GM21825 (cell line): ENCODE measurements around the gene BRINP3.
"Not testable (repeated sequence)": the region's sequence is repeated elsewhere in the genome, so short reads cannot be mapped to it uniquely, and the experiment has no call there.

Source experiments
- ATAC-seq: cut with Tn5 transposase; IDR thresholded peaks from one replicate; pipeline ENCODE4 v1.9.1; 2021; ENCODE audit warnings: mild to moderate bottlenecking, moderate library complexity; ENCODE audit not compliant: unreplicated experiment

The BRINP3 gene

GRCh38 chr1:190126728-190127127 is 350.9 kb downstream of the BRINP3 start:
- no peak for ATAC-seq

DNA sequence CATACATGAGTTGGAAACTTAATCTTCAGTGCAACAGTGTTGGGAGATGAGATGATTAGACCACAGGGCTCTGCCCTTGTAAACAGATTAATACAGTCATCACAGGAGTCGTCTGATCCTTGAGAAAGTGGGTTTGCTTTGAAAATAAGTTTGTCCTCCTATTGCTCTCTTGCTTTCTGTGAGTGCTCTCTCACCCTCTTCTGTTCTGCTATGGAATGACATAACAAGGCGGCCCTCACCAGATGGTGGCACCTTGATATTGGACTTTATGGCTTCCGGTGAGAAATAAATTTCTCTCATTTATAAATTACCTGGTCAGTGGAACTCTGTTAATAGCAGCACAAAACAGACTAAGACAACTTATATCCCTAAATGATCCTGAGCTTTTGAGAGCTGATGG is 353.6 kb downstream of the BRINP3 start:
- no peak for ATAC-seq

DNA sequence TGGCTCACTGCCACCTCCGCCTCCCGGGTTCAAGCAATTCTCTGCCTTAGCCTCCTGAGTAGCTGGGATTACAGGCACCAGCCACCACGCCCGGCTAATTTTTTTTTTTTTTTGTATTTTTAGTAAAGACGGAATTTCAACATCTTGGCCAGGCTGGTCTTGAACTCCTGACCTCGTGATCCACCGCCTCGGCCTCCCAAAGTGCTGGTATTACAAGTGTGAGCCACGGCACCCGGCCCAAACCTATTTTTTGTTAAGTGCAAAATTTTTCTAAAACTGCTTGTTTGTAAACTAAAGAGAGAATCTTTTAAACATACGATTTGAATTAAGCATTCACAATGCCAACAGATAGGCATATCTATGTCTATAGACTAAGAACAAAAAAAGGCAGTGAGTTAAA is 357.1 kb downstream of the BRINP3 start:
- ATAC-seq: not testable (repeated sequence)

DNA sequence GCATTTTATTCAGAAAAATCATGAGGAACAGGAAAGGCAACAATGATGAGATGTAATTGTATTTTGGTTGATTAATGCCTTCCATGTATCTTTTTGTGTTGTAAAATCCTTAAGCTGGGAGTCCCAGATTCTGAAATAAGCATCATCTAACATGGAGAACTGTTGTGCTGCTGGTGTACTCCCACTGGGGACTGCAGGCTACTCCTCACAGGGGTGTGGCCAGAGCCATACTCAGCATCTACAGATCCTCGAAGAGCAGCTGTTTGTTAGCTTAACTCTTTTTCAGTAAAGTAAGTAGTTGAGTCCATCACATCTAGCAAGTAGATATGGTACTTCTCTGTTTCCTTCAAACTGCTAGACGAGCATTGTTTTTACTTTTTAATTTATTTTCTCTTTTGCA is 358.0 kb downstream of the BRINP3 start:
- no peak for ATAC-seq

GRCh38 chr1:190116921-190117320 is 360.7 kb downstream of the BRINP3 start:
- ATAC-seq: no peak

GRCh38 chr1:190104961-190105360 is 372.7 kb downstream of the BRINP3 start:
- no peak for ATAC-seq

DNA sequence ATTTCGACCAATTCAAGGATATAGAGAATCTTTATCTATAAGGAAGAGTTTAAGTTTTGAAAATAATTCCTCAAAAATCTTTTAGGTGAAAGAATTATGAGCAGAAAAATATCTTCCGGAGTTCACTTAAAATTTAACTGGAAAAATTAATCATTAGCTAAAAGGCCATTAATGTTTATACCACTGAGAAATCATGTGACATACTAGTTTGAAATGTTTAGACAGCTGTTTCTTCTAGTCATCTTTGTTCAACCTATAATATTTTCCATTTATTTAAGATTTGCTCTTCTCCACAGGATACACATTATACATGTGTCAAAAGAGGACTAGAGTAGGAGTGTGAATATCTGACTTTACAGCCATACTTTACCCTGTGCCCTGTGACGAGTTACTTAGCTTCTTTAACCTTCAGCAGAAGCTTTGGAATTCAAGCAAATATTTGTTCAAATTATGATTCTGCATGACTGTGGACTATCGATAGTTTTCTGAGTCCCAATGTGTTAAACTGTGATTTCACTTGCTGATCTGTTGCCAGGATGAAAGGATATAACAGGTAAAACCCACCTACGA is 374.8 kb downstream of the BRINP3 start:
- ATAC-seq: no peak

- no peak for ATAC-seq
Measured at GRCh38 chr1:190101756-190102155, 375.9 kb downstream of the BRINP3 start.

DNA sequence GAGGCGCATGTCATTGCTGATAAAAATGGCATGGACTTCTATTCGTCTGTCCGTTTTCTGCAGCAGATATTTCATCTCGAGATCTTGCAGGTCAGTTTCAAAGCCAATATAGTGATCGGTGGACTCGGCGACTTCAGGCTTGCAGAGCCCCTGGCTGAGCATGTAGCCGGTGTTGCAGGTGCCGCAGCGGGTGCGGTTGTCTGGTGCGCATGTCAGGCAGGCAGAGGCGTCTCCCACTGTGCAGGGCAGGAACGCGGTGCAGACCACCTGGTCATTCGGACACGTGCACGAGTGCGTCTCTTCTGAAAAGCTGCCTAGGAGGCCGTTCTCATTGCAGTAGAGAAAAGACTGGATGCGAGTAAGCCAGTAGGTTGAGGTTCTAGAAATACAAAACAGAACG is 378.9 kb downstream of the BRINP3 start:
- no peak for ATAC-seq

DNA sequence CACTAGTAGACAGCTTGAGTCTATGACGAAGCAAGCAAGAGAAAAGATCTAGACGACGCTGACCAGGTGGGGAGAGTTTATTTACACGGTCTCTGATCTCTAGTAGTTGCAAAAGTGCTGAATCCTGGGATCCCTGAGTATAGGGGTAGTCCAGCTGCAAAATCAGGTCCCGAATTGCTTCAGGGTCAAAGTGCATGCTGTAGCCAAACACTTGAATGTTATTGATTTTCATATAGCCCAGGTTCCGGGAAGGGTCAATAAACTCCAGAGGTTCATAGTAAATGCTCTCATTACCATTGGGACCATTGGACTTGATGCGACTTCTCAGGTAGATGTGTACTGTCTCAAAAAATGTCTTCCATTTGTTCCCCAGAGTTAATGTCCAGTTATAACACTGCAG is 379.6 kb downstream of the BRINP3 start:
- ATAC-seq: no peak

GRCh38 chr1:190095596-190095995 is 382.1 kb downstream of the BRINP3 start:
- ATAC-seq: no peak

- ATAC-seq: no peak
Measured at GRCh38 chr1:190084552-190084951, 393.1 kb downstream of the BRINP3 start.

GRCh38 chr1:190068304-190068703 is 409.4 kb downstream of the BRINP3 start:
- ATAC-seq: no peak

DNA sequence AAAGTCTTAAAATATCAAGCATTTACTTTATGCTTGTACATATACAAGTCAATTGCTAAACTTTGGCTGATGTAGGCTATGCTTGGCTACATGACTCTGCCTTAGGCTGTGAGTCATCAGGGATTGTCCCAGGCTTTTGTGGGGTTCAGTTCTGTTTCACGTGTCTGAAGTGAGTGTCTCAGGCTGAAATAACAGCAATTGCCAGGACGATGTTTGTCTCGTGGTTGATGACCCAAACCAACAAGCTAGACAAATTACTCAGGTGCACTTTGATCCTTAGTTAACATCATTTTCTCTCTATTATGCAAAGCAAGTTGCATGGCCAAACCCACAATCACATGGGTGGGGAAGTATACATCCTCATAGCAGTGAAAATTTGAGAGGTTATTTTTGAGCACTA is 410.1 kb downstream of the BRINP3 start:
- no peak for ATAC-seq

GRCh38 chr1:190066011-190066410 is 411.7 kb downstream of the BRINP3 start:
- ATAC-seq: no peak

GRCh38 chr1:190049314-190049713 is 428.4 kb downstream of the BRINP3 start:
- no peak for ATAC-seq
